ENCODE data around the gene ERP27. TPM values are rescaled to one million over a fixed set of nuclear protein-coding genes. Genes with fewer than 3 reads are reported as not detected.

Gene ERP27
- total RNA-seq, 2 donors from 2014 or later: 1.0 to 1.2 TPM

- intact Hi-C loops (cut with DNase I): no loop called here
Measured at GRCh38 chr12:14942196-14942931, 4.0 kb upstream of the ERP27 start.

GRCh38 chr12:14941369-14941768, 3.0 kb upstream of the ERP27 start:
- intact Hi-C loops (cut with DNase I): no loop called here
- DNase-seq (ENCODE audit: low spot score): no peak

More at GRCh38 chr12:14942196-14942931, 4.0 kb upstream of the ERP27 start:
- no peak for DNase-seq (ENCODE audit: low spot score)

GRCh38 chr12:14937689-14938088, 648 bp downstream of the ERP27 start:
- DNase-seq (ENCODE audit: low spot score): no peak
- intact Hi-C loops (cut with DNase I): loop anchor here in 1 of 2 donors (10.0 kb wide), 1 partner anchor 47 kb away; no protein-coding TSS in a partner anchor

- intact Hi-C loops (cut with DNase I): loop anchor here in 1 of 2 donors (10.0 kb wide), 1 partner anchor 48 kb away; no protein-coding TSS in a partner anchor
- DNase-seq (ENCODE audit: low spot score): no peak
Measured at GRCh38 chr12:14937014-14937413, 1.3 kb downstream of the ERP27 start.

- intact Hi-C loops (cut with DNase I): loop anchor here in 1 of 2 donors (10.0 kb wide), 1 partner anchor 48 kb away; no protein-coding TSS in a partner anchor
- no peak for DNase-seq (ENCODE audit: low spot score)
Measured at GRCh38 chr12:14936224-14936861, 2.0 kb downstream of the ERP27 start.

GRCh38 chr12:14935031-14935430, 3.3 kb downstream of the ERP27 start:
- DNase-seq (ENCODE audit: low spot score): no peak
- intact Hi-C loops (cut with DNase I): loop anchor here in 1 of 2 donors (10.0 kb wide), 1 partner anchor 50 kb away; no protein-coding TSS in a partner anchor

GRCh38 chr12:14934511-14934910, 3.8 kb downstream of the ERP27 start:
- DNase-seq (ENCODE audit: low spot score): no peak
- intact Hi-C loops (cut with DNase I): loop anchor here in 1 of 2 donors (10.0 kb wide), 1 partner anchor 50 kb away; no protein-coding TSS in a partner anchor

- no peak for DNase-seq (ENCODE audit: low spot score)
- intact Hi-C loops (cut with DNase I): loop anchor here in 1 of 2 donors (10.0 kb wide), 1 partner anchor 53 kb away; no protein-coding TSS in a partner anchor
Measured at GRCh38 chr12:14931791-14932560, 6.4 kb downstream of the ERP27 start.

- no peak for DNase-seq (ENCODE audit: low spot score)
- intact Hi-C loops (cut with DNase I): loop anchor here in 1 of 2 donors (10.0 kb wide), 1 partner anchor 53 kb away; no protein-coding TSS in a partner anchor
Measured at GRCh38 chr12:14931359-14931758, 7.0 kb downstream of the ERP27 start.

- intact Hi-C loops (cut with DNase I): loop anchor here in 1 of 2 donors (10.0 kb wide), 1 partner anchor 55 kb away; no protein-coding TSS in a partner anchor
- no peak for DNase-seq (ENCODE audit: low spot score)
Measured at GRCh38 chr12:14930299-14930698, 8.0 kb downstream of the ERP27 start.

- intact Hi-C loops (cut with DNase I): no loop called here
- no peak for DNase-seq (ENCODE audit: low spot score)
Measured at GRCh38 chr12:14928931-14929330, 9.4 kb downstream of the ERP27 start.

- DNase-seq (ENCODE audit: low spot score): no peak
- intact Hi-C loops (cut with DNase I): no loop called here
Measured at GRCh38 chr12:14927267-14927666, 11.1 kb downstream of the ERP27 start.

- intact Hi-C loops (cut with DNase I): no loop called here
- DNase-seq (ENCODE audit: low spot score): no peak
Measured at GRCh38 chr12:14924541-14924940, 13.8 kb downstream of the ERP27 start.

GRCh38 chr12:14923944-14924343, 14.4 kb downstream of the ERP27 start:
- intact Hi-C loops (cut with DNase I): no loop called here
- no peak for DNase-seq (ENCODE audit: low spot score)

GRCh38 chr12:14921218-14921617, 17.1 kb downstream of the ERP27 start:
- no peak for DNase-seq (ENCODE audit: low spot score)
- intact Hi-C loops (cut with DNase I): no loop called here

- intact Hi-C loops (cut with DNase I): no loop called here
- no peak for DNase-seq (ENCODE audit: low spot score)
Measured at GRCh38 chr12:14920475-14921126, 17.7 kb downstream of the ERP27 start.

GRCh38 chr12:14919455-14919854, 18.9 kb downstream of the ERP27 start:
- no peak for DNase-seq (ENCODE audit: low spot score)
- intact Hi-C loops (cut with DNase I): no loop called here

GRCh38 chr12:14915736-14916135, 22.6 kb downstream of the ERP27 start:
- intact Hi-C loops (cut with DNase I): no loop called here
- no peak for DNase-seq (ENCODE audit: low spot score)

GRCh38 chr12:14913381-14913781, 25.0 kb downstream of the ERP27 start:
- DNase-seq (ENCODE audit: low spot score): no peak
- intact Hi-C loops (cut with DNase I): loop anchor here in 1 of 2 donors (5.0 kb wide), 1 partner anchor 1691 kb away; no protein-coding TSS in a partner anchor

Measured in posterior vena cava (tissue), 2 donors.